HepG2 (cell line): ENCODE measurements around the gene JPT1. TPM values are rescaled to one million over a fixed set of nuclear protein-coding genes. Genes with fewer than 3 reads are reported as not detected.

ENCODE experiments used
- ATF7 ChIP-seq, 2 experiments: fragments of 450-650 bp in 1 of 2; sonication (generic) in 1 of 2; formaldehyde crosslinking in 1 of 2; IDR thresholded peaks; 2 replicates each; pipeline versions ENCODE4 v1.4.0 to v1.6.1; 2016 to 2020; ENCODE audit warnings: antibody characterized with exemption in 1 of 2, mild to moderate bottlenecking in 1 of 2, missing genetic modification reagents in 1 of 2
- IRF1 ChIP-seq: sonication (generic); formaldehyde crosslinking; IDR thresholded peaks from 2 replicates; pipeline ENCODE4 v1.4.0; 2020; ENCODE audit warnings: low read depth, mild to moderate bottlenecking, missing genetic modification reagents
- KMT2B ChIP-seq: IDR thresholded peaks from 2 replicates; pipeline ENCODE4 v1.6.1; 2016; ENCODE audit warnings: missing genetic modification reagents, missing compliant biosample characterization
- MLLT10 ChIP-seq: sonication (generic); formaldehyde crosslinking; IDR thresholded peaks from 2 replicates; pipeline ENCODE4 v1.4.0; 2020; ENCODE audit warnings: missing genetic modification reagents
- RBFOX2 ChIP-seq: fragments of 200-400 bp; formaldehyde crosslinking; IDR thresholded peaks from 2 replicates; pipeline ENCODE4 v1.6.1; 2017; ENCODE audit warnings: low read depth, mild to moderate bottlenecking, low read length
- SIN3B ChIP-seq: fragments of 150-350 bp; IDR thresholded peaks from 2 replicates; pipeline ENCODE4 v1.6.1; 2014; ENCODE audit warnings: low read length
- SRY ChIP-seq: sonication (generic); formaldehyde crosslinking; IDR thresholded peaks from 2 replicates; pipeline ENCODE4 v1.8.0; 2022; ENCODE audit warnings: mild to moderate bottlenecking, missing genetic modification reagents
- TEAD2 ChIP-seq: sonication (generic); formaldehyde crosslinking; IDR thresholded peaks from 2 replicates; pipeline ENCODE4 v1.9.0; 2021; ENCODE audit warnings: missing genetic modification reagents
- ZMYM4 ChIP-seq: sonication (generic); formaldehyde crosslinking; IDR thresholded peaks from 2 replicates; pipeline ENCODE4 v1.8.1; 2023; ENCODE audit warnings: mild to moderate bottlenecking, missing genetic modification reagents
- ZNF552 ChIP-seq: sonication (generic); formaldehyde crosslinking; IDR thresholded peaks from 2 replicates; pipeline ENCODE4 v1.9.0; 2022; ENCODE audit warnings: missing genetic modification reagents, mild to moderate bottlenecking, borderline replicate concordance
- ZNF766 ChIP-seq: sonication (generic); formaldehyde crosslinking; IDR thresholded peaks from 2 replicates; pipeline ENCODE4 v1.5.0; 2020; ENCODE audit warnings: missing genetic modification reagents, borderline replicate concordance
- ZNF816 ChIP-seq: sonication (generic); formaldehyde crosslinking; IDR thresholded peaks from 2 replicates; pipeline ENCODE4 v1.8.0; 2022; ENCODE audit warnings: missing genetic modification reagents, mild to moderate bottlenecking, borderline replicate concordance
- polyA plus RNA-seq, 8 experiments: library from polyadenylated mRNA; depleted of rRNA in 3 of 8; stranded (reverse) in 7 of 8; unstranded in 1 of 8; fragments of >200 nt; fragmentation: Illumina TruSeq in 4 of 8; extraction: Trizol in 4 of 8; gene quantifications; 2 replicates each; pipeline versions ENCODE4 v1.2.1 to v1.2.3, GENCODE V29; 2011 to 2016; ENCODE audit warnings: low read depth in 4 of 8, missing spikeins in 1 of 8, mixed read lengths in 1 of 8; ENCODE audit not compliant: insufficient read depth in 1 of 8
- total RNA-seq, 5 experiments: library from RNA; depleted of rRNA; stranded (reverse); fragments of >200 nt; fragmentation: Illumina TruSeq; extraction: Trizol; gene quantifications; 2 replicates each; pipeline ENCODE4 v1.2.3, GENCODE V29; 2016; ENCODE audit warnings: low read depth in 1 of 5
- TF ChIP-seq, protein P1 (sequence below): sonication (generic); formaldehyde crosslinking; IDR thresholded peaks from 2 replicates; pipeline ENCODE4 v1.8.0; 2023; ENCODE audit warnings: mild to moderate bottlenecking, missing genetic modification reagents
- TF ChIP-seq, protein P2 (sequence below), 2 experiments: sonication (generic) in 1 of 2; formaldehyde crosslinking in 1 of 2; IDR thresholded peaks; 2 replicates each; pipeline versions ENCODE4 v1.4.0 to v1.6.1; 2018 to 2020; ENCODE audit warnings: missing genetic modification reagents in 2 of 2, borderline replicate concordance in 1 of 2, low read depth in 1 of 2, mild to moderate bottlenecking in 1 of 2, missing biosample characterization in 1 of 2
- TF ChIP-seq, protein P3 (sequence below): sonication (generic); formaldehyde crosslinking; IDR thresholded peaks from 2 replicates; pipeline ENCODE4 v1.9.0; 2021; ENCODE audit warnings: missing genetic modification reagents, borderline replicate concordance
- TF ChIP-seq, protein P4 (sequence below): sonication (generic); formaldehyde crosslinking; IDR thresholded peaks from 2 replicates; pipeline ENCODE4 v1.4.0; 2020; ENCODE audit warnings: mild to moderate bottlenecking, missing genetic modification reagents
- TF ChIP-seq, protein P5 (sequence below): sonication (generic); formaldehyde crosslinking; IDR thresholded peaks from 2 replicates; pipeline ENCODE4 v1.8.0; 2022; ENCODE audit warnings: missing genetic modification reagents, mild to moderate bottlenecking, borderline replicate concordance

Gene JPT1
- total and polyA plus RNA-seq, 2 of the 13 experiments (the other 11 are each of a cell fraction or from before 2014, with no cell fraction given), result 43.3 to 256 TPM

- TF ChIP-seq, protein P1, sequence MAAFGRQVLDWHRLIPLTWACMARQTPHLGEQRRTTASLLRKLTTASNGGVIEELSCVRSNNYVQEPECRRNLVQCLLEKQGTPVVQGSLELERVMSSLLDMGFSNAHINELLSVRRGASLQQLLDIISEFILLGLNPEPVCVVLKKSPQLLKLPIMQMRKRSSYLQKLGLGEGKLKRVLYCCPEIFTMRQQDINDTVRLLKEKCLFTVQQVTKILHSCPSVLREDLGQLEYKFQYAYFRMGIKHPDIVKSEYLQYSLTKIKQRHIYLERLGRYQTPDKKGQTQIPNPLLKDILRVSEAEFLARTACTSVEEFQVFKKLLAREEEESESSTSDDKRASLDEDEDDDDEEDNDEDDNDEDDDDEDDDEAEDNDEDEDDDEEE, result no peak
- TF ChIP-seq, protein P2, sequence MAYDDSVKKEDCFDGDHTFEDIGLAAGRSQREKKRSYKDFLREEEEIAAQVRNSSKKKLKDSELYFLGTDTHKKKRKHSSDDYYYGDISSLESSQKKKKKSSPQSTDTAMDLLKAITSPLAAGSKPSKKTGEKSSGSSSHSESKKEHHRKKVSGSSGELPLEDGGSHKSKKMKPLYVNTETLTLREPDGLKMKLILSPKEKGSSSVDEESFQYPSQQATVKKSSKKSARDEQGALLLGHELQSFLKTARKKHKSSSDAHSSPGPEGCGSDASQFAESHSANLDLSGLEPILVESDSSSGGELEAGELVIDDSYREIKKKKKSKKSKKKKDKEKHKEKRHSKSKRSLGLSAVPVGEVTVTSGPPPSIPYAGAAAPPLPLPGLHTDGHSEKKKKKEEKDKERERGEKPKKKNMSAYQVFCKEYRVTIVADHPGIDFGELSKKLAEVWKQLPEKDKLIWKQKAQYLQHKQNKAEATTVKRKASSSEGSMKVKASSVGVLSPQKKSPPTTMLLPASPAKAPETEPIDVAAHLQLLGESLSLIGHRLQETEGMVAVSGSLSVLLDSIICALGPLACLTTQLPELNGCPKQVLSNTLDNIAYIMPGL (CRISPR knock-in tag; IDR thresholded peaks at IDR 0.05; ENCODE audit: borderline replicate concordance in 1 of 2, low read depth in 1 of 2), result no peak
- TF ChIP-seq ZNF766 (CRISPR knock-in tag) (no peak), TEAD2 (CRISPR knock-in tag) (no peak), SRY (CRISPR knock-in tag) (no peak), RBFOX2 (no peak), ZNF552 (CRISPR knock-in tag) (no peak), KMT2B (no peak), ATF7 (IDR thresholded peaks at IDR 0.05) (no peak), ATF7 (CRISPR knock-in tag; IDR thresholded peaks at IDR 0.05) (no peak), ZMYM4 (CRISPR knock-in tag) (no peak), IRF1 (CRISPR knock-in tag) (no peak), MLLT10 (CRISPR knock-in tag) (no peak), SIN3B (no peak), ZNF816 (no peak)
- TF ChIP-seq, protein P3, sequence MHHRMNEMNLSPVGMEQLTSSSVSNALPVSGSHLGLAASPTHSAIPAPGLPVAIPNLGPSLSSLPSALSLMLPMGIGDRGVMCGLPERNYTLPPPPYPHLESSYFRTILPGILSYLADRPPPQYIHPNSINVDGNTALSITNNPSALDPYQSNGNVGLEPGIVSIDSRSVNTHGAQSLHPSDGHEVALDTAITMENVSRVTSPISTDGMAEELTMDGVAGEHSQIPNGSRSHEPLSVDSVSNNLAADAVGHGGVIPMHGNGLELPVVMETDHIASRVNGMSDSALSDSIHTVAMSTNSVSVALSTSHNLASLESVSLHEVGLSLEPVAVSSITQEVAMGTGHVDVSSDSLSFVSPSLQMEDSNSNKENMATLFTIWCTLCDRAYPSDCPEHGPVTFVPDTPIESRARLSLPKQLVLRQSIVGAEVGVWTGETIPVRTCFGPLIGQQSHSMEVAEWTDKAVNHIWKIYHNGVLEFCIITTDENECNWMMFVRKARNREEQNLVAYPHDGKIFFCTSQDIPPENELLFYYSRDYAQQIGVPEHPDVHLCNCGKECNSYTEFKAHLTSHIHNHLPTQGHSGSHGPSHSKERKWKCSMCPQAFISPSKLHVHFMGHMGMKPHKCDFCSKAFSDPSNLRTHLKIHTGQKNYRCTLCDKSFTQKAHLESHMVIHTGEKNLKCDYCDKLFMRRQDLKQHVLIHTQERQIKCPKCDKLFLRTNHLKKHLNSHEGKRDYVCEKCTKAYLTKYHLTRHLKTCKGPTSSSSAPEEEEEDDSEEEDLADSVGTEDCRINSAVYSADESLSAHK (CRISPR knock-in tag), result no peak
- TF ChIP-seq, protein P4, sequence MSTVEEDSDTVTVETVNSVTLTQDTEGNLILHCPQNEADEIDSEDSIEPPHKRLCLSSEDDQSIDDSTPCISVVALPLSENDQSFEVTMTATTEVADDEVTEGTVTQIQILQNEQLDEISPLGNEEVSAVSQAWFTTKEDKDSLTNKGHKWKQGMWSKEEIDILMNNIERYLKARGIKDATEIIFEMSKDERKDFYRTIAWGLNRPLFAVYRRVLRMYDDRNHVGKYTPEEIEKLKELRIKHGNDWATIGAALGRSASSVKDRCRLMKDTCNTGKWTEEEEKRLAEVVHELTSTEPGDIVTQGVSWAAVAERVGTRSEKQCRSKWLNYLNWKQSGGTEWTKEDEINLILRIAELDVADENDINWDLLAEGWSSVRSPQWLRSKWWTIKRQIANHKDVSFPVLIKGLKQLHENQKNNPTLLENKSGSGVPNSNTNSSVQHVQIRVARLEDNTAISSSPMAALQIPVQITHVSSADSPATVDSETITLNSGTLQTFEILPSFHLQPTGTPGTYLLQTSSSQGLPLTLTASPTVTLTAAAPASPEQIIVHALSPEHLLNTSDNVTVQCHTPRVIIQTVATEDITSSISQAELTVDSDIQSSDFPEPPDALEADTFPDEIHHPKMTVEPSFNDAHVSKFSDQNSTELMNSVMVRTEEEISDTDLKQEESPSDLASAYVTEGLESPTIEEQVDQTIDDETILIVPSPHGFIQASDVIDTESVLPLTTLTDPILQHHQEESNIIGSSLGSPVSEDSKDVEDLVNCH (CRISPR knock-in tag), result no peak
- TF ChIP-seq, protein P5, sequence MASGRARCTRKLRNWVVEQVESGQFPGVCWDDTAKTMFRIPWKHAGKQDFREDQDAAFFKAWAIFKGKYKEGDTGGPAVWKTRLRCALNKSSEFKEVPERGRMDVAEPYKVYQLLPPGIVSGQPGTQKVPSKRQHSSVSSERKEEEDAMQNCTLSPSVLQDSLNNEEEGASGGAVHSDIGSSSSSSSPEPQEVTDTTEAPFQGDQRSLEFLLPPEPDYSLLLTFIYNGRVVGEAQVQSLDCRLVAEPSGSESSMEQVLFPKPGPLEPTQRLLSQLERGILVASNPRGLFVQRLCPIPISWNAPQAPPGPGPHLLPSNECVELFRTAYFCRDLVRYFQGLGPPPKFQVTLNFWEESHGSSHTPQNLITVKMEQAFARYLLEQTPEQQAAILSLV (CRISPR knock-in tag), result no peak
Observed at GRCh38 chr17:75130632-75131277, 23.6 kb downstream of the JPT1 start (continued).
